Fibroblast of lung (primary cell): ENCODE data around the gene NRCAM. TPM values are rescaled to one million over a fixed set of nuclear protein-coding genes. Genes with fewer than 3 reads are reported as not detected.

ENCODE experiments used
- DNase-seq, 2 donors: peaks; one replicate each; pipeline versions ENCODE4 v3.0.0 to v3.0.0-alpha.2; 2010; ENCODE audit warnings: low read depth in 2 of 2
- H2AFZ ChIP-seq: 2 replicates; pipeline ENCODE4 v1.5.1; 2012; ENCODE audit warnings: low read length, control low read depth, inconsistent platforms
- H3K27ac ChIP-seq: 2 replicates; pipeline ENCODE4 v1.5.1; 2011; ENCODE audit warnings: low read length, control low read depth; ENCODE audit not compliant: insufficient read depth
- H3K27me3 ChIP-seq: 2 replicates; pipeline ENCODE4 v1.5.1; 2011; ENCODE audit warnings: mild to moderate bottlenecking, low read length; ENCODE audit not compliant: control insufficient read depth, insufficient read depth
- H3K36me3 ChIP-seq: 2 replicates; pipeline ENCODE4 v1.5.1; 2011; ENCODE audit warnings: low read length; ENCODE audit not compliant: control insufficient read depth, insufficient read depth
- H3K4me1 ChIP-seq: 2 replicates; pipeline ENCODE4 v1.5.1; 2011; ENCODE audit warnings: low read length; ENCODE audit not compliant: control insufficient read depth, insufficient read depth; ENCODE audit errors: extremely low read depth
- H3K4me2 ChIP-seq: 2 replicates; pipeline ENCODE4 v1.5.1; 2011; ENCODE audit warnings: low read length, control low read depth; ENCODE audit not compliant: insufficient read depth; ENCODE audit errors: extremely low read depth
- H3K4me3 ChIP-seq, 4 experiments: fragments of 200-600 bp in 1 of 4; sonication (generic) in 1 of 4; replicated peaks in 1 of 4; 2 replicates each; pipeline ENCODE4 v1.5.1; 2011 to 2016; ENCODE audit warnings: low read length in 4 of 4, low read depth in 3 of 4, mild to moderate bottlenecking in 3 of 4, control low read depth in 2 of 4, inconsistent platforms in 1 of 4, mixed read lengths in 1 of 4; ENCODE audit not compliant: insufficient read depth in 1 of 4; ENCODE audit errors: control extremely low read depth in 1 of 4
- H3K79me2 ChIP-seq: 2 replicates; pipeline ENCODE4 v1.5.1; 2012; ENCODE audit warnings: mild to moderate bottlenecking, low read length, inconsistent platforms; ENCODE audit not compliant: control insufficient read depth, insufficient read depth
- H3K9ac ChIP-seq: 2 replicates; pipeline ENCODE4 v1.5.1; 2011; ENCODE audit warnings: mild to moderate bottlenecking, low read length, control low read depth; ENCODE audit not compliant: insufficient read depth
- H3K9me3 ChIP-seq: 2 replicates; pipeline ENCODE4 v1.5.1; 2012; ENCODE audit warnings: low read depth, low read length; ENCODE audit not compliant: control insufficient read depth, insufficient read depth
- H4K20me1 ChIP-seq: 2 replicates; pipeline ENCODE4 v1.5.1; 2011; ENCODE audit warnings: low read length; ENCODE audit not compliant: control insufficient read depth, insufficient read depth; ENCODE audit errors: extremely low read depth
- CTCF ChIP-seq, 2 donors: IDR thresholded peaks in 1 of 2; conservative IDR thresholded peaks in 1 of 2; 1 replicate in 1 of 2; 2 replicates in 1 of 2; pipeline ENCODE4 v1.5.1; 2011 to 2012; ENCODE audit warnings: low read length in 2 of 2, control low read depth in 1 of 2, inconsistent platforms in 1 of 2, low read depth in 1 of 2, mild to moderate bottlenecking in 1 of 2
- EZH2 ChIP-seq: IDR thresholded peaks from 2 replicates; pipeline ENCODE4 v1.5.1; 2012; ENCODE audit warnings: low read length, control low read depth, mild to moderate bottlenecking; ENCODE audit errors: missing control alignments
- polyA plus RNA-seq, 2 donors: library from polyadenylated mRNA; depleted of rRNA in 1 of 2; stranded (reverse) in 1 of 2; unstranded in 1 of 2; fragments of >200 nt; gene quantifications; 2 replicates each; pipeline ENCODE4 v1.2.1, GENCODE V29; 2011 to 2012; ENCODE audit warnings: missing spikeins in 1 of 2
- total RNA-seq: library from RNA; depleted of rRNA; stranded (reverse); fragments of >200 nt; gene quantifications from 2 replicates; pipeline ENCODE4 v1.2.1, GENCODE V29; 2014

The NRCAM gene
- total and polyA plus RNA-seq, 2 donors (not counting 1 experiment from before 2014, with no cell fraction given) = 2.1 to 2.2 TPM

- Histone ChIP-seq H4K20me1 (no peaks in the 10 kb centered on the region), H3K4me2 (peak overlapping the region; percentile 92), H3K27me3 (peaks cover 21% of the 10 kb centered on the region), H3K4me3 (peak overlapping the region in 3 of 4 experiments; percentile 50 to 68 (median 59)), H3K4me1 (no peaks in the 10 kb centered on the region), H3K9me3 (no peaks in the 10 kb centered on the region), H2AFZ (peak overlapping the region; percentile 47), H3K79me2 (no peaks in the 10 kb centered on the region), H3K9ac (no peak overlapping the region), H3K27ac (no peak overlapping the region), H3K36me3 (no peaks in the 10 kb centered on the region)
- TF ChIP-seq EZH2 = no peak
- TF ChIP-seq CTCF (conservative IDR thresholded peaks at IDR 0.05 in 1 of 2, IDR thresholded peaks at IDR 0.05 in 1 of 2; ENCODE audit: low read depth in 1 of 2, low read length in 2 of 2) = no peak
- no peak for DNase-seq
Measured at GRCh38 chr7:108454317-108454673, 1.9 kb downstream of the NRCAM start.

GRCh38 chr7:108453320-108453719 lies 2.9 kb downstream of the NRCAM start:
- Histone ChIP-seq H3K4me2 (no peak overlapping the region), H3K79me2 (no peaks in the 10 kb centered on the region), H3K4me3 (no peak overlapping the region), H3K36me3 (no peaks in the 10 kb centered on the region), H3K9me3 (no peaks in the 10 kb centered on the region), H4K20me1 (no peaks in the 10 kb centered on the region), H3K9ac (no peak overlapping the region), H2AFZ (no peak overlapping the region), H3K27me3 (peaks cover 21% of the 10 kb centered on the region), H3K27ac (no peak overlapping the region), H3K4me1 (no peaks in the 10 kb centered on the region)
- no peak for DNase-seq
- TF ChIP-seq EZH2 = no peak
- no peak for TF ChIP-seq CTCF (conservative IDR thresholded peaks at IDR 0.05 in 1 of 2, IDR thresholded peaks at IDR 0.05 in 1 of 2; ENCODE audit: low read depth in 1 of 2, low read length in 2 of 2)

GRCh38 chr7:108452707-108453106 lies 3.5 kb downstream of the NRCAM start:
- H3K4me3 ChIP-seq = no peak overlapping the region
- no peak overlapping the region for H3K27ac ChIP-seq
- no peaks in the 10 kb centered on the region for H3K9me3 ChIP-seq
- H3K9ac ChIP-seq = no peak overlapping the region
- no peaks in the 10 kb centered on the region for H4K20me1 ChIP-seq
- H3K79me2 ChIP-seq = no peaks in the 10 kb centered on the region
- peak; percentile 43 to 45 for DNase-seq
- H3K27me3 ChIP-seq = peaks cover 18% of the 10 kb centered on the region
- no peaks in the 10 kb centered on the region for H3K36me3 ChIP-seq
- TF ChIP-seq EZH2 (no peak), CTCF (conservative IDR thresholded peaks at IDR 0.05 in 1 of 2, IDR thresholded peaks at IDR 0.05 in 1 of 2; ENCODE audit: low read depth in 1 of 2, low read length in 2 of 2) (peak; percentile 61 to 70)
- no peak overlapping the region for H3K4me2 ChIP-seq
- no peaks in the 10 kb centered on the region for H3K4me1 ChIP-seq
- H2AFZ ChIP-seq = no peak overlapping the region
